ENCODE results near the gene METTL24.
"Not testable (repeated sequence)": the region's sequence is repeated elsewhere in the genome, so short reads cannot be mapped to it uniquely, and the experiment has no call there.

METTL24 gene

DNA sequence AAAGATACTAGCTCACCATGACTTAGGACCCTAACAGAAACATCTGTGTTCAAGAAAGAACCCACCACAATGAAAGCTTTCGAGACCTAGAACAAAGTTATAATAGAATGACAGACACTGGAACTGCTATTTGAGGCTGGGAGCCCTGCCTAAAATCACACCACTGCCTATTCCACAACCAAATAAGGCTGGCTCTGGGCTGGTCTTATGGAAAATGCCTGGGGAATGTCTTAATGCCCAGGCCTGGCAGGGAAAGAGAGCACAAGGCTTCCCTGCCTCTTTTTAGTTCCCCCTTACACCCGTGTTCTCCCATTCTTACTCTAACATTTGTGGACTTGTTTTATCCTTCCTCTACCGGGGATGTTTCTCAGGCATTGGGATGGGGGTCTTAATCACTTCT is 5.6 kb upstream of the METTL24 start:
- no peak for DNase-seq

DNA sequence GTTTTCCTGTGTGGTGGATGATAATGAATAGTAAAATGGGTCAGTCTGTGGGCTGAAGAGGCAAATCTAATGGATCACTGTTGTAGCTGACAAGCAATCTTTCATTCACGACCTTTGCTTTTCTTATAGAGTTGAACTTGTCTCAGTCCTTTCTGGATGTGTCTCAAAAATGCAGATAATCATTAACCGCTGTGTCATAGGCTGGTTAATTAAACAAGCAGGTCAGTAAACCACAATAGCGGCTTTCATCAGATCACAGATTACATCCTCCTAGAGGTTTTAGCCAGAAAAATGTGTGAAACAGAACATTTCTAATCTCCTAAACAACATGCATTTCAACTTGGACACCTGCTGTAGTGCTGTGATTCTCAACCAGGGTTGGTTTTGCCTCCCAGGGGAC is 2.5 kb upstream of the METTL24 start:
- DNase-seq: no peak

DNA sequence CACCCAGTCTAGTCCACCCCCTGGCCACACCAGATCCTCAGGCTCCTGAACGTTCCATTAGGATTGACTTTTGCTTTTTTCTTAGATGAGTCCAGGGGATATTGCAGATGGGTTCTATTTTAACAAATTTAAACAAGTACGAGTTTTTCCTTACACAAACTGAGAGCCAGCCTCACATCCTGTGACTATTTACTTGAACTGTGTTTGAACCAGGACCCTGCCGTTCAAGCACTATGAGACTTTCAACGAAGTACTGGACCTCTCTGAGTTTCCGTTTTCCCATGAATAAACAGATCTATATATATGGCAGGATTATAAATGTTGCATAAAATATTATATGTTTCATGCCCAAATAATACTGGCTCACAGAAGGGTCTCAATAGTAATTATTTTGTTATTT is 1.4 kb upstream of the METTL24 start:
- DNase-seq: no peak

DNA sequence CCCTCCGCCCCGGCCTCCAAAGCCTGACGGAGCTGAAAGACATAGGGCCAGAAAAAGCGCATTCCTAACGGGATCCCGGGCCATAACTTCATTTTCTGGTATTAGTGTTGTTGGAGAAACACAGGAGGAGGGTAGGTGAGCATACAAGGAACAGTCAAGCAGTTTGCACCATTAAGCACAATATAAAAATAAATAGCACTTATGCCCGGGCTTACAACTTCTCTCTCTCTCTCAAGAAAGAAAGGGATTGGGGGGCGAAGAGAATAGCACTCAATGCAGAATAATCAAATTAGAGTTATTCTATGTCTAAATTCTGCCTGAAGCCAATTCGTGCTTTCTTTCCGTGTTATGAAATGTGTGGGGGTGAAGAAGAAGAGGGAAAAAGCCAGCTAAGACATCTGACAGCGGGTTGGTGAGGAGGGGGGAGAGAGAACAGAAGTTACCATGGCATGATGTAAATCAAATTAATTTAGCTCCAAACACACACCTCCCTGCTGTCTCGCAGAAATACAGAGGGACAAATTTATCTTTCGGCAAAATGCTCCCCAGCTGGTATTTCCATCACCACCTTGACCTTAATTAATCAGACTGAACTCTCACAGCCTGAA is 508 bp upstream of the METTL24 start:
- DNase-seq: peak in 20 of 56 donors; percentile 7 to 69 (median 39)

DNA sequence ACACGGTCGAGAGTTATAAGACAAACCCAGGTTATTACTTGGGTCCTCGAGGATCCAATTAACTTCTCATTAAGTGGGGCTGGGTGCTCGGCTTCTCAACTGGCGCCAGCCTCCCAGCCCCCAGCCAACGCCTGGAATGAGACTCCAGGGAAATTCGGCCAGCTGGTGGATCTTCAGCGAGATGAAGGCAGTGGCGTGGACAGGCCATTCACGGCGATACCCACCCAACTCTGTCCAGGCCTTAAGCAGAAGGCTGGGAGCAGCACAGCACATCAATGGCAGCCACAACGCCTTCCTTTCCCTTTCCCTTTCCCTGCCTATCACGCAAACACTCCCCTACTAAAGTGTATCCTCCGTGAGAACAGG is 868 bp downstream of the METTL24 start:
- DNase-seq: no peak

DNA sequence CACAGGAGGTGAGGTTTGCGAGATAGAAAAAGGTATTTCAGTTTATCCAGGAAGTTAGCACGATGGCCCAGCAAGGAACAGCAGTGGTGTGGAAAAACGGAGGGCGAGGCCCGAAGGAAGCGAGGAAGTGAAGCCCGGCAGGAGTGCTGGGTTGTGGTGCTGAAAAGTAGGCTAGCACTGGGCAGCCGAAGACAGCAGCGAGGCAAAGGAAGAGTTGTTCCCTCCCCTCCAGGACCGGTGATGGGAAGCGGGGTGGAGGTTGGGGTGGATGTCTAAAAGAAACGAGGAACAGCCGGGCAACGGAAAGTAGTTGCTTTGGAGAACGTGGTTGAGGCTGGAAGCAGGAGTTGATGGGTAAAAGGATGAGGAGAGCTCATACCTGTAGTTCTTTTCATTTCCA is 1.4 kb downstream of the METTL24 start:
- no peak for DNase-seq

DNA sequence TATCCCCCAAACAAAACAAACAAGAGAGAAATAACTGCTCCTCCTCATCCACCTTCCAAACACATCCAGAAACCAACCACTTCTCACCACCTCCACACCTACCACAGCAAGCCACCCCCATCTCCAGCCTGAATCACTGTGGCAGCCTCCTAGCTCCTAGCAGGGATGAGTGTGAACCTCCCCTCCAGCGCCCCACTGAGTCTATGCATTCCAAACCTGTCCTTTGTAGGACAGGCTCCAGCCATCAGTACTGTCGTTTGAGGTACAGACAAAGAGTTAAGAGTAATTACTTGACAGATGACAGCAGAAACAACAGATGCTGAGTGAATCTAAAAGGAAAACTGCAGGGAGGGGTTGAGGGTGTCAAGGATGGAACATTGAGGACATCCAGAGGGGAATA is 2.4 kb downstream of the METTL24 start:
- peak in 21 of 56 donors; percentile 3 to 68 (median 26) for DNase-seq

DNA sequence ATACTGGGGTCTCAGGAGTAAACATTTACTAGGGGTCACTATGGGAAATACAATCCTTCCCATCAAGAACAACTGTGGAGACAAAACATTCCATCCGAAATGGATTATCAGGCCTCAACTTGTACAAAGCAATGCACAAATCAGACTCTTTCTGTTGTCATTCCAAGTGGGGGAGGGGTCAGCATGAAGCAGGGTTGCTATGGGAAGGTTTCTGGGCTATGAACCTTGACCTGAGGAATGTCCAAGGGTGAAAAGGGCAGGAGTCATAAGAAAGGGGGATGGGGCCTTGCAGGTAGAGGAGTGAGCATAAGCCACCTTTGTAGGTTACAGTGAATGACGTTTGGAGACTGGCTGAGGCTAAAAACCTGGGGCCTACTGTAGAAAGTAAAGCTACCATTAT is 3.1 kb downstream of the METTL24 start:
- DNase-seq: no peak

DNA sequence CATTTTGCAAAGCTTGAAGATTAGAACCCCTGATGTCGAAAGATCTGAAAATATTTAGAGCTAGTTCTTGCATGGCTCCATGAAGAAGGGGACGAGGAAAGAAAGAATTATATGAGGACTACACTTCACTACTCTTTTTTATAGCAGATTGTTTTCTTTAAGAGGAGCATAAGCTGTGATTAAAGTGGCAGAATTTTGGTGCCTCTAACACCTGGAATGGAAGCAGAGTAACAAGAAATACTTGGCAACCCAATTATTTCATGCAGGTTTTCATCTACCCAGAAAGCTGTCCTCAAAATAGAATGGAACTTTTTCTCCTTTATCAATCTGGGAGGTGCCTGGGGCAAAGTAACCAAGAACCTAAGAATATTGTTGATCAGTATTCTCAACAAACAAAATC is 4.0 kb downstream of the METTL24 start:
- DNase-seq: no peak

DNA sequence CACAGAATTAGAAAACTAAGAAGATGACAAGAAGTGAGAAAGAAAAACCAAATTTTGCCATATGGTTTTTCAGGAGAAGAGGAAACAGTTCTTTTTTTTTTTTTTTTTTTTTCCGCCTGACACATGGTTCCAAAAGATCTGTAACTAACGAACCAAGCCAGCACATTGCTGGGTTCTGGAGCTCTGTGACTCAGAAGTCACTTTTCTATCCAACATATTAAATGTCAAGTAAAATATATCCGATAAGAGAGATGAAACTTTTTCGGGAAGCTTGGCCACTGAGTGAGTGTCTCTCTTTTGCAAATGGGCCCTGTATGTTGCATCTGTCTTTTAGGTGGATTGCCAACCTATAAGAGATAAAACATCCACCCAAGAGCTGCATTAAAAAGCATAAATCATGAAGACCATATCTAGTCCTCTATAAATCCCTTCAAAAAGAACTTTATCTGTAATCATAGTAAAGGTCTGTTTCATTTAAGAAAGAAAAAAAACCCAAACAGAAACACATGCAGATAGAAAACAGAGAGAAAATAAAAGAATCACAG is 4.6 kb downstream of the METTL24 start:
- DNase-seq: no peak

DNA sequence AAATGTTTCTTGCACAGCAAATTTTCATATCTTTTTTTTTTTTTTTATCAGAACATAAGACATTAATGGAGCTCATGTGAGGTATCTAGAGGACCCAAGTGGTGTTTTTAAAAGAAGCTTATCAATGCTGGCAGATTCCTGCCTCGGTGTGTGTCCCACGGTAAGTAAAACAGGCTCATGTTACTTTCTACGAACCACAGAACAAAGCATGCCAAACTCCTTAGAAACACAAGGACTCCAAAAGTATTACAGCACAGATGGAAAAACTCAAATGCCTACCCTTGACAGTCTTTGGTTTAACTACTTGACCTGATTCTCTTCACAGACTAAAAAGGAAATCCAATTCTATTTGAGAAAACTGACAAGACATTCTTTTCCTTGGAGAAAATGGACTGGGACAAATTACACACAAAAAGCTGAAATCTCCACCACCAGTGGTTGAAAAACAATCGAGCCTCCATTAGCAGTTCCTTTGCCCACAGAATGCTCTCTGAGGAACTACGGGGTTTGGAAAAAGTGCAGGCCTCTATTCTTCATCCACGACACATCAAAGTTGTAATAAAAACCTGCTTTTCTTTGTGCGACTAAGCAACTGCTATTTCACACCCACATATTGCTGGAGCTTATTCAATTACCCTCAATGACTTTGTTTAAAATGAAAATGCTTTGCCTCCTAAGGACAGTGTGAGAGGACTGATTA is 5.4 kb downstream of the METTL24 start:
- no peak for DNase-seq

DNA sequence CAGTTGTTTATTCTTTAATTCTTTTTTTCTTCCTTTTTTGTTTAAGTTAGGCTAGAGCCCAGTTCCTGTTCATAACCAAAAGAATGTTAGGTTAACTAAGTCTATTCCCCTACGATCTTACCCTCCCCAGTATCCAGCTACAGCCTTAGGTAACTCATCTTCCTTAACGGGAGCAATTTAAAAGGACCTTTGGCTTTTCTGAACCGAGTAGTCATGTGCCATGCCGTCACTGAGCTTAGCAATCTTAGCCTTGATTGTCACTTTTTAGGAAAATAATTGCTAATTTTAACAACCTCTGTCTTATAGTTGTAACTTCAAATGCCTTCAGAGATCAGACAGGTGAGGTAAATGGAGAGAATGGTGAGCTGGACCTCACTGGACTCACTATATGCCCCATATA is 6.2 kb downstream of the METTL24 start:
- no peak for DNase-seq

DNA sequence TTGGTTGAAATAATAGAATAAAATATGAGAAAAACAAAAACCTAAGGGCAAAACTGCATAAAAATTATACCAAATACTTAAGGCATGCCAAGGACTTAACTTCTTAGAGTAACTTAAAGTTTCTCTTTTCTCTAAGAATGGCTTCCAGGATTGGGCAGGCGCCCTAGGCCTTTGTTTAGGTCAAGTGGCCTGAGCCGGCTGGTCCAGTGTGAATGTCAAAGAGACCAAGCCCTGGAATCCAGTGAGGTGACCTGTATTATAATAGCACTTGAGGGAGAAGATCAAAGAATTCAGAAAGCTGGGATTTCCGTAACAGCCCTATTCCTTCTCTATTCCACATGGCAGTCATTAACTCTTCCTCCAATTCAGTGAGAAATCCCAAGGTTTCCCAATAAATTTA is 6.6 kb downstream of the METTL24 start:
- DNase-seq: no peak

DNA sequence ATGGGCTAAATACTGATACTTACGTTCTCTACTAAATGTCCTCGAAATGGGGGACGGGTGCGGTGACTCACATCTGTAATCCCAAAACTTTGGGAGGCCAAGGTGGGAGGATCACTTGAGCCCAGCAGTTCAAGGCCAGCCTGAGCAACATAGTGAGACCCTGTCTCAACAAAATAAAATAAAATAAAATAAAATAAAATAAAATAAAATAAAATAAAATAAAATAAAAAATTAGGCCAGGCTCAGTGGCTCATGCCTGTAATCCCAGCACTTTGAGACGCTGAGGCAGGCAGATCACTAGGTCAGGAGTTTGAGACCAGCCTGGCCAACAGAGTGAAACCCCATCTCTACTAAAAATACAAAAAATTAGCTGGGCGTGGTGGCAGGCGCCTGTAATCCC is 7.6 kb downstream of the METTL24 start:
- not testable (repeated sequence) for DNase-seq

DNA sequence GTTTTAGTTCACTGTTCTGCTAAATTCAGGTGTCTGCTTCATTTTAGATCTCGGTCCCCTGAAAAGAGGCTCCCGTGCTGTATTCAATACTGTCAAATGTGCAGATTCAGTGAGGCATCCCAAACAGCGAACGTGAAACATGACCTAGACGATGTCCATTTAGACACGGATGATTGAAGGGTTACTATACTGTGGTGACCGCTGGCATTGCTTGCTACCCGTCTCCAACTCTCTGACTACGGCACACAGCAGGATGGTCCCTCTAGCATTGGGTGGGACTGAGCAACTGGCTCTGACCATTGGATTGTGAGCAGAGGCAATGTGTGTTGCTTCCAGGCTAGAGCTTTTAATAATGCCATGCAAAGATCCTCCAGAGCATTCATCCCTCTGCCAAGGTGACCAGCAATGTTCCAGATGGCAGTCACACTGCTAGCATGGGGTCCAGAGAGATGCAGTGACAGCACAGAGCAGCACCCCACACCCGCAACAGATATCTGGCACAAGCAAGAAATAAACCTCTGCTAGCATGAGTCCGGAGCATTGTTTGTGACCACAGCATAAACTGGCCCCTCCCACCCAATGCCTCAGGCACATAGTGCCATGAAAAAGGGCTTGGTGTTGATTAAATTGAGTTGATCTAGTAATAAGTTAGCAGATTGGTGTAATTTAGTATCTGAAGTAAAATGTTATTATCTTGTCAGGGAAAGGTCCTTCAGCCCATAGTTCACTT is 9.0 kb downstream of the METTL24 start:
- no peak for DNase-seq

DNA sequence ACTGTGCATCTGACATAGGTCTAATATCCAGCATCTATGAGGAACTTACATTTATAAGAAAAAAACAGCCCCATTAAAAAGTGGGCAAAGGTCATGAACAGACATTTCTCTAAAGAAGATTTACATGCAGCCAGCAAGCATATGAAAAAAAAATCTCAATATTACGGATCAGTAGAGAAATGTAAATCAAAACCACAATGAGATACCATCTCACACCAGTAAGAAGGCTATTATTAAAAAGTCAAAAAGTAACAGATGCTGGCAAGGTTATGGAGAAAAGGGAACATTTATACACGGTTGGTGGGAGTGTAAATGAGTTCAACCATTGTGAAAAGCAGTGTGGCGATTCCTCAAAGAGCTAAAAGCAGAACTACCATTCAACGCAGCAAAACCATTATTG is 13.1 kb downstream of the METTL24 start:
- no peak for DNase-seq

DNA sequence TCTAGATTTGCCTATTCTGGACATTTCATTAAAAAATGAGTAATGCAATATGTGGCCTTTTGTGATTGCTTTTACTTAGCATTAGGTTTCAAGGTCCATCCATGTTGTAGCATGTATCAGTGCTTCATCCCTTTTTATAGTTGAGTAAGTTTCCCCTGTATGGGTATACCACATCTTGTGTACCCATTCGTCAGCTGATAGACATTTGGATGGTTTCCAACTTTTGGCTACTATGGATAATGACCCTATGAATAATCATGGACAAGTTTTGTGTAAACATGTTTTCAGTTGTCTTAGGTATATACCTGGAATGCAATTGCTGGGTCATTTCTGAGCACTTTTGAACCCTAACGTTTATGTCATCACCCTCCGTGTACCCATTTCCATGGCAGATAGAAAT is 15.4 kb downstream of the METTL24 start:
- no peak for DNase-seq

DNA sequence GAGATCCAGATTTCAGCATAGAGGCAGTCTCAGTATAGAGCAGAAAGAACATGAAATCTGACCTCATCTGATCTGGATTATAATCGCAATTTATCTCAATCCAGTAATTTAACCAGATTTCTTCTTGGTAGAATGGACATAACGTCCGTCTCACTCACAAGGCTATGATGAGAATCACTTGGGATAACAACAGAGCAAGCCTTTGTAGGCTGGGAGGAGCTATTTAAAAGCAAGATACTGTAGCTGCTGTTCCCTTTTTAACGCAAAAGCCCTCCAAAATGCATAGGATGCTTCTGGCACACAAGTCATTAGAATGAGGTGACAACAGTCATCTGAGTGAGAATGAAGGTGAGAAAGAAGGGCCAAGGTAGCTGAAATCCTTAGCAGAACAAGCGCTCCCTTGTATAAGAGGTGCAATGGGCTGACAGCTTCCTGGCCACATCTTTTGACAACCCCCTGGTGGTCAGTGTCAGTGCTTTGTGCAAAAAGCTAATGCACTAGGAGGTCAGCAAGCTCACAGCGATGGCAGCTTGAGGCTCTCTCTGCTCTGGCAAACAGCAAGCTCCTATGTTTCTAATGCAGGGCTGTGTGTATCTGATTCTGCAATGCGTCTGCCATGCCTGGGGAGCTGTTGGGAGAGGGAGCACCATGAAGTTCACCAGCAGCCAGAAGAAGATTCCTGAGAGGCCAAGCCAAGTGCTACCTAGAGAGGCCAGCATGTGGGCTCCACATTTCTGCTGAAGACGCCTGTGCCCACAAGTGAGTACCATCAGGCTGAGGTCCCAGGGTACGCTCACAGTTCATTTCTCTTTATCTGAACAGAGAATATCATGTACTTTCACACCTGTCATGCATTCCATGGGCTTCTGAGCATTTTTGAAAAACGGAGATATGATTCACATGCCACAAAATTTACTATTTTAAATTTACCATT is 16.2 kb downstream of the METTL24 start:
- no peak for DNase-seq

DNA sequence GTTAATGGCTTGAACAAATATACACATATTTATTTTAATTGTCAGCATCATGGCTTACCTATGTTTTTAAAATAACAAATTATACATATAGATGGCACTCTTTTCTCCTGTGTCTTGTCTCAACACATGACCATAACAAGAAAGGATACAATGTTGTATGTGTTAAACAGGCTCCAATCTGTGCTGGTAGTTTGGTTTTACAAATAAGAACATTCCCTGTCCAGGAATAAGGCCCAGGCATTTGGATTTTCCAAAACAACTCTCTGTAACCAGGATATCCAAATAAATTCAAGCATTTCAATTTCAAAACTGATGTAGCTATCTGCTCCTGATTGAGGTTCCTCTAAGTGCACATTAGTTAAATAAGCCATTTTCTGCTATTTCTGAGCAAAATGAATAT is 17.1 kb downstream of the METTL24 start:
- DNase-seq: no peak

DNA sequence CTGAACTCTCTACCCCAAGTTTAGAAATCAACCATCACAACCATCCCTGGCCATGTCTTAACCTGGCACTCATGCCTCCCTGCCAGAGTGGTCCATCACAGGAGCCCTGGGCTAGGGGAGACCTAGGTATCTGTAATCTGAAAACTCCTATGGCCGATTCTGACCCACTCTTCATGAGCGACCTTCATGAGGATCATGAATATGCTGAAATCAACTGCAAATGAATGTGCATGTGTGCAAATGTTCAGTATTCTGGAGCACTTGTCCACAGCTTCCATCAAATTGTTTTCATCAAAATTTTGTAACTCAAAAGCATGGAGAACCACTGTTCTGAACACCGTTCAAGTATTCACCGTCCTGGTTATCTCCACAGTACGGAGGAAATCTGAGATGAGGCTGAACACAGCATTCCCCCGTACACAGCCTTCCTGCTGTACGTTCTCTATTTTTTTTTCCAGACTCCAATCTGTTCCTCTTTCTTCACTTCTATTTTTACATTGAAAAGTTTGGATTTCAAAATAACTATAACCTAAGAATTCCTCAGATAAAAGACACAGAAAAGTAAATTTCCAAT is 17.7 kb downstream of the METTL24 start:
- no peak for DNase-seq

DNA sequence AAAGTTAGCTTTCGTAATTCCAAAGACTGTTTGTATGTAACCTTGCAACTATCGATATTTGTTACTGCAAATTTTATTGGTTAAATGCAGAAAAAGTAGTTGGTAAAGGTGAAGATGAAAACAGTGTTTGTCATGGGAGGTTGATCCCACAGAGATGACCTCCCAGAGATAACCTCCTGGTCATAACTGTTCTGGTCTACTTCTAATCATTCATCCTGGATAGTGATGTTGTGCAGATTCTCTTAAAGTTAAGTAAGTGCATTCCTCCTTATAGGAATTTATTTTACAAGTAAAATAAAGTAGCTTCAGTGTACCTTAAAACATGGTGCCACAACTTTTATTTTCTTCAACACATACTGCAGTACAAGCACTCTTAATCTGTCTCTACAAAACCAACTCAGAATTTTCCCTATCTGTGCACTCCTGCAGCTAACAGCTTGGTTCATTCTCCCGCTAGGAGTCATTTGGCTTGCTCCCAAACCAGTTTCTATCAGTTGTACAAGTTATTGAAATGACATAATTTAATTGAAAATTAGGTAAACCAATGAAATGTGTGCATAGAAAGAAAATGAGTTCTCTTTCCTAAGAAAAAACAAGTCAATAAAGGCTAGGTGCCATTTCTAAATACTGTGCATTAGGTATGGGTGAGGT is 19.2 kb downstream of the METTL24 start:
- DNase-seq: no peak
